ENCODE results near the gene KAZN.

Gene KAZN

DNA sequence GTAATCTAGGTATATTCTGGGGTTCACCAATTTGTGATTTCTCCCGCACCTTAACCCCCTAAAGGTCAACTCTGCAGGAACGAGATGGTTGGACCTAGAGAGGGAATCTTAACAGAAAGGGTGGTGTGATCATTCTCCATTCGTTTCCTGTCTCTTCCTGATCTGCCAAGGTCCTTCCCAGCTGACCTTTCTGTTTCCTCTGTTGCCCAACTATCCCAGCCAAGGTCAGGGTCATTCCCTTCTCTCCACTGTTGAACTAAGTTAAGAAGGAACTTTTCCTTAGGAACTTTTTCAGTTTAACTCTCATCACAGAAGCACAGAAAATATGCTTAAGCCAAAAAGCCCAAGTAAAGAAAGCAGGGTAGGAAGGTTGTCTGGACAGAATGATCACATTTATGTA, 49.3 kb downstream of the KAZN start:
- DNase-seq (ENCODE audit: low read depth in 3 of 3) = no peak

DNA sequence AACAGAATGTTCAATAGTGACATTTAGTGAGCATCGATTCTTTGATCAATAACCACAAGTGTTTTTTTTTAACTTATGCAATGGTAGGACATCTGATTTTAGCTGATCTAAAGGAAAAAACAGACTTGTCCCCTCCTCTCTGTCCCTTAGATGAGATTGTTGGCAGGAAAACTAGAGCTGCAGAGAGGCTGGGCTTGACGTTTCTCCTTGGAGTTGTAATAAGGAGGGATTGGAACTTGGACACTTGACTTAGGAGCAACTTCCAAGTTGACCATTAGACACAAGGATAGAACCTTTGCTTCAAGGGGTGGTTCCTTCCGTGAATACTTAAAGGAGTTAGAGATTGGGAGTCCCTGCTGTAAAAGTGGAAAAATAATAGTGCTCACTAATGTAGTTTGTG, 49.9 kb downstream of the KAZN start:
- DNase-seq (ENCODE audit: low read depth in 3 of 3) = no peak

DNA sequence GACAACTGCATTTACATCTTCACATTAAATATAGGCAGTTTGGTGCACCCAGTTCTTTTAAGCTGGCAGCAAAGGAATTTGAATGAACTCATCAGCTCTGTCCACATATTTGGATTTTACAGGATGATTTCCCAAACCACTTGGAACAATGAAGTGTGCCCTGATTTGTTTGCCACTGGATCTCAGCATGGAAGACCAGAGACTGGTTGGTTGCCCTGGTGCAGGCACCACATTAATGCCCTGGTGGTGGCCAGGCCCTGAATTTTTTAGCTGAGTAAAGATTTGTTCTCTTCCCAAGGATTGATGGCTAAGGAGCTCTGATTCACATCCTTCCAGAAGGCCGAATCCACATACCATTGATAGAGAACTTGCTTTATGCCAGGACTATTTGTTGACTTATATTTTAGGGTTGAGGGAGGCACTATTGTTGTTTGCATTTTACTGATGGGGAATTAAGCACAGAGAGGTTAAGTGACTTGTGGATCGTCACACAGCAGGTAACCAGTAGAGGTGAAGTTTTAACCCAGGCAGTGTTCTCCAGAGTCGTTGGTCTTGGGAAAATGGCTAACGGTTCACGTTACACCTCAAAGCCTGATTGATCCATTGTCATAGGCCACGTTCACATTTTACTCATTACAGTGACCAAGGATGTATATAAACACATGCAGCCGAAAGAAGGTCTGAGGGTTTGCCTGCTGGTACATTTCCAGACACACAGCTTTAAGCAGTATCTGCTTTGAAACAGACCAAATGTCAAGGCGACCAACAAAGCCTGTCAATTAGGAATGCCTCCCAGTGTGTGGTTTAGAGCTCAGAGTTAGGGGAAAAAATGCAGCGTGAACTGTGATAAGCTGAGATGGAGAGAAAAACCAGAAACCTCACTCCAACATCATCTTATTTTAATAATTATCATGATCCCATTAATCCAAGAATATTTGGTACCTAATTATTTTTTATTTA, 50.7 kb downstream of the KAZN start:
- DNase-seq (ENCODE audit: low read depth in 3 of 3) = no peak

DNA sequence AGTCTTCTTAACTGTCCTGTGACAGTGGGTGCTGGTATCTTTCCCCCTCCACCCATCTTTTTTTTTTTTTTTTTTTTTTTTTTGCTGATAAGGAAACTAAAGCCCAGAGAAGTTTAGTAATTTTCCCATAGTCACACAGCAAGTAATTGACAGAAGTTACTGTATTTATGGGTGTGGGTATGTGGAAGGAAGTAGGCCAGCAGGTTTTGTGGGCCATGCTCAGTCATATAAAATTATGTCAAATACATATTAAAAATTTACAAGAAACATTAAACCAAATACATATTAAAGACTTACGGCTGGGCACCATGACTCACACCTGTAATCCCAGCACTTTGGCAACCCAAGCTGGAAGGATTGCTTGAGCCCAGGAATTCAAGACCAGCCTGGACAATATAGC, 51.5 kb downstream of the KAZN start:
- DNase-seq (ENCODE audit: low read depth in 3 of 3) = no peak

DNA sequence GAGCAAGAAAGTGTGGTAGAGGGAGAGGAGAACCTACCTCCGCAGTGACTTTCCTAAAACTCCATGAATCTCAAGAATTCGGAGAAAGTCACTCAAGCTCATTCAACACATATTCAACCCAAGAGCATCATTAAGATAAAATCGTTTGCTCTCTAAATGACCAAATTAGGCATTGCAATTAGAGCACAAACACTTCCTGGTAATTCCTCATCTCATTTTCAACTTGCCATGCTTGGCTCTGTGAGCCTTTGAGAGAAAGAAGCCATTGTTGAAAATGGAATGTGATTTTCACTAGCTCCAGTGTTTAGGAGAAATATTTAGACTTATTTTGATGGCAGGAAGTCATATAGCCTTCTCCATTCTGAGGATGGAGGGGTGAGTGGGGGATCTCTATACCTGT, 52.5 kb downstream of the KAZN start:
- no peak for DNase-seq (ENCODE audit: low read depth in 3 of 3)

DNA sequence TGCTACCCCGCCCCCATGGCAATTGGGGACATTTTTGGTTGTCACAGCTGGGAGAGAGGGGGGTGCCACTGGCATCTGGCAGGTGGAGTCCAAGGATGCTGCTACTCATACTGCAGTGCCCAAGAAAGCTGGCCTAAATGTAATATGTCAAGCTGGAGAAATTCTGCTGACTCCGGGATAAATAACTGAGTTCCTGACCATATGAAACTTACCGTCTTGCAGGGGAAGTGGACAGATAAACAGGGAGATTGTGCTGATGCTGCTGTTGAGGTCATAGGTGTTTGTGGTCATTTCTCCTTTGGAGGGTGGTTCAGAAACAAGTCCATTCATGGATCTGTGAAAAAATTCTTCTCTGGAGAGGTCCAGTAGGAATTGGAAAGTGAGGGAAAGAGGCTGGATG, 54.4 kb downstream of the KAZN start:
- no peak for DNase-seq (ENCODE audit: low read depth in 3 of 3)

DNA sequence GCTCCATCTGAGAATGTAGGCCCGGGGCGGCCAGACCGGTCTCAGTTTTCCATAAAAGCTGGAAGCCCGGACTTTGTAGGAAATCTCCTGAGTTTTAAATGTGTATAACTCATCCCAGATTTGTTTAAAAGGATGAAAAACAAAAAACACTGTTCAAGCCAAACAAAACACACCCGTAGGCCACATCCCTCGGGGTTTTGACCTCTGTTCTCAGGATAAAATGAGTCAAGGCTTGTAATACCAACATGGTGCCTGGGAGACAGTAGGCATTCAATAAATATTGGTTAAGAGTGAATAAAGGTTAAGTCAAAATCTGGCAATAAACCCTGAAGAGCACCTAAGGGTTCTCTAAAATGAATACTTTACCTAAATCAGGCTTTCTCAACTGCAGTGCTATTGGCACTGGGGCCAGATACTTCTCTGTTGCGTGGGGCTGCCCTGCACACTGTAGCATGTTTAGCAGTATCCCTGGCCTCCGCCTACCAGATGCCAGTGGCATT, 55.0 kb downstream of the KAZN start:
- DNase-seq (ENCODE audit: low read depth in 3 of 3) = no peak

DNA sequence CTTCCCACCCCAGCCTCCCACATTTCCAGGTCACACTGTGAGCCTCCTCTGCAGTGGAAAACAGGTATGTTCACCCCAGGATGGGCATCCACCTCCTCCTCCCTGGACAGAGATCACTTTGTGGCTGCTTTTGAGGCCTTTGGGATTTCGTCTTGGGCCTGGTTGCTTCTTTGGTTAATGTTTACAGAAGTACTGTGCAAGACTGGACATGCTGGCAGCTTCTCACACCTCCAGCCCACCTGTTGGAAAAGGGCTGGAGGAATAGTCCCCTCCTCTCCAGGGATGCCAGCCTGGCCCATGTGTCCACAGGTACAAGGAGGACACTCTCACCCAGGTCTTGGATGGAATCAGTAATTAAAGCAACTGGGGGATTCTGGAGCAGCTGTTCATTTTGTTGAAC, 56.1 kb downstream of the KAZN start:
- no peak for DNase-seq (ENCODE audit: low read depth in 3 of 3)

DNA sequence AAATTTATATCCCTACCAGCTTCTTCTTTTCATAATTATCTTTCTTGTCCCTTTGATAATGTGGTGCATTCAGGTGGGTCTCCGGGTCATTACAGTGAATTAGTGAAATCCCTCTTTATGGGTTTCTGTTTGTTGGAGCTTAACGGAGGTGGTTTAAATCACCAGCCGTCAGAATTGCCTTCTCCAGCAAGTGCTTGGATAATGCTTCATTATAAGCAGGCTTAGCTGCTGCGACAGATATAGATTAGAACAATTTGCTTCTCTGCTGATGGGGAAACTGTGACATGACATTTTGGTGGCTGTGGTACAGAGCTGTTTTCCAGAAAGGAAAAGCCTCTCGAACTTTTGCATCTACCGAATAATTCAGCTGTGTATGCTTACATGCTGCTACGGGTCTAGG, 56.9 kb downstream of the KAZN start:
- DNase-seq (ENCODE audit: low read depth in 3 of 3) = no peak

DNA sequence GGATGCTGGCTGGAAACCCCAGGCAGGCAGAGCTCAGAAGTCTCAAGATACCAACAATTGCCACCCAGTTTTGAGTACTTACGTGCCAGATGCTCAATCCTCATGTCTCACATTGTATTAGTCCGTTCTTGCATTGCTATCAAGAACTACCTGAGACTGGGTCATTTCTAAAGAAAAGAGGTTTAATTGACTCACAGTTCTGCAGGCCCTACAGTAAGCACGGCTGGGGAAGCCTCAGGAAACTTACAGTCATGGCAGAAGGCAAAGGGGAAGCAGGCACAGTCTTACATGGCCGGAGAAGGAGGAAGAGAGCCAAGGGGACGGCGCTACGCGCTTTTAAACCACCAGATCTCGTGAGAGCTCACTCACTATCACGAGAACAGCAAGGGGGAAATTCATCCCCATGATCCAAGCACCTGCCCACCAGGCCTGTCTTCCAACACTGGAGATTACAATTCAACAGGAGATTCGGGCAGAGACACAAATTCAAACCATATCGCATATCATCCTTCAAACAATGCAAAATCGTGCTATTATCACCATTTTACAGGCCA, 58.0 kb downstream of the KAZN start:
- DNase-seq (ENCODE audit: low read depth in 3 of 3) = no peak

DNA sequence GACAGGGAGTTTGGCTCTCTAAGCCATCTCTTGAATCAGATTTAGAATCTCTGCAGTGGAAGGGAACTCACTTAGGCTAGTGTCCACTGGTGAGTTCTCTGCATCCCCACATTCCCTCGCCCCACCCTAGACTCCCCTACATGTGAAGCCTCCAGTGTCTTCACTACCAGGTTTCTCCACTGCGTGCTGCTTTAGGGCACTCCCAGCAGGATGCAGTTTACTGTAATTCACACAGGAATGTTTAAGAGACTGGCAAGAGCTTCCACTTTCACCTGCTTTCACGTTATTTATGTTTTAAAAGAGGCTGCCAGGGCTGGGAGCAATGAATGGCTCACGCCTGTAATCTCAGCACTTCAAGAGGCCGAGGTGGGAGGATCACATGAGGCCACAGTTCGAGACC, 60.2 kb downstream of the KAZN start:
- DNase-seq (ENCODE audit: low read depth in 3 of 3) = no peak

DNA sequence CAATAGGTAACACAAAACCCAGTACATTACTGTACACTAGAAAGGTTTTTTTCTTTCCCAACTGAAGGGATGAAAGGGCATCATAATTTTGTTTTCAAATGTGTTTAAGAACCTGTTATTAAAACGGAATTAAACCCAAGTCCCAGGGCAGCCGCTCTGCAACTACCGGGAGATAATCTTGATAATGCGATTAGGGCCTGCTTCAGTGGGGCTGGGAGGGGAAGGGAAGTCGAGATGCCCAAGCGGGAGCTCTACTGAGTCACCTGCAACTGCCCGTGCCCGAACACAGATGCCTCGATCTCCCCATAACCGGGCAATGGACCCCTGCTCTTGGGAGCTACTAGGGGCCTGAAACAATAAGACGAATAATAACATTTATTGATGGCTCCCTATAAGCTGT, 61.4 kb downstream of the KAZN start:
- no peak for DNase-seq (ENCODE audit: low read depth in 3 of 3)

DNA sequence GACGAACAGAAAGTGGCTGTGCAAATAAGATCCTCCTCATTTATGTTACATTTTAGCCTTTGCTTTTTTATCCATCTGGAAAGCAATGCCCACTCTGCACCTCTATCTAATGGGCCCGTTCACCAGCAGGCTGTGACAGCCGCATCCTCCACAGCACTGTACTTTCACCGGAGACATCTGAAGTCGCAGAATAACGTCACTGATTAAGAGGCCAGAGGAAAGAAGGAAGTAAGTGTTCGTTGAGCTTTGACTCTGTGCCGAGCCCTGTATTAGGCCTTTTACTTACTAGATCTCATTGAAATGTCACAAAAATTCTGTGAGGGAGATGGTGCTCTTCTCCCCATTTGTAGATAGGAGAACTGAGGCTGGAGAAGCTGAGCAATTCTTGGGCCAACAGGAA, 62.3 kb downstream of the KAZN start:
- DNase-seq (ENCODE audit: low read depth in 3 of 3) = no peak

DNA sequence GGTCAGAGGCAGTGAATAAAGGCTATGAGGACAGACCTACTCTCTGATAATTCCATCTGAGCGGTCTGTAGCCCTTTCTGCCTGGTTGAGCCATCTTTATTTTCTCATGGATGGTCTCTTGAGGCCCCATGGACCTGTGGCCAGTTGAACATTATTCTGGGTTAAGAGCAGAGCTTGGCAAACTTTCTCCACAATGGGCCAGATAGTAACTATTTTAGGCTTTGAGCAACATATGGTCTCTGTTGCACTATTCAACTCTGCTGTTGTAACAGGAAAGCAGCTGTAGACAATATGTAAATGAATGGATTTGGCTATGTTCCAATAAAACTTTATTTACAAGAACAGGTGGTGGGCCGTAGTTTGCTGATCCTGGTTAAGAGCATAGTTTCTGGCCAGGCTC, 62.7 kb downstream of the KAZN start:
- no peak for DNase-seq (ENCODE audit: low read depth in 3 of 3)

DNA sequence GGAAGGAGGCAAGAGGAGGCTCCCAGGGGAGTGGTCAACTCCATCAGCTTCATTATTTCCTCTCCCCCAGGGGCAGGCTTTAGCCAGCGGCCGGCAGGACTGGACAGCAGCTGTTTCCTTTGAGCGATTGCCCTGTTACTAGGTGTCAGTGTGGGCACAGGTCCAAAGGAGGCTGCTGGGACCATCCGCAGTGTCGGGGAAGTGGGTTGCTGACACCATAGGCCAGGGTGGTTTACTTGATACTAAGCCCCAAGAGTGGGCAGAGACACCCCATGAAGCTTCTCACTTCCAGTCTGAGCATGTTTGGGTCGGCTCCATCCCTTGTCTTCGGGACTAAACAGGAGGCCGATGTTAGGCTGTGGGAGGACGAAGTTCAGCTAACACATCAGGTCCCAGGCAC, 63.6 kb downstream of the KAZN start:
- DNase-seq (ENCODE audit: low read depth in 3 of 3) = no peak

DNA sequence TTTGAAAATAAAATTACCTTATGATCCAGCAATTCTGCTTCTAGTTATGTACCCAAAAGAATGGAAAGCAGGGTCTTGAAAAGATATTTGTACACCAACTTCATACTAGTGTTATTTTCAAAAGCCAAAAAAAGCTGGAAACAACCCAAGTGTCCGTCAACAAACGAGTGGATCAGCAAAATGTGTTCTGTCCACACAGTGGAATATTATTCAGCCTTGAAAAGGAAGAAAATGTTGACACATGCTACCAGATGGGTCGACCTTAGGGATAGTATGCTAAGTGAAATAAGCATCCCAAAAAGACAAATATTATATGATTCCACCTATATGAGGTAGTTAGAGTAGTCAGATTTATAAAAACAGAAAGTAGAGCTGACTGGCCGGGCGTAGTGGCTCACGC, 65.3 kb downstream of the KAZN start:
- no peak for DNase-seq (ENCODE audit: low read depth in 3 of 3)

DNA sequence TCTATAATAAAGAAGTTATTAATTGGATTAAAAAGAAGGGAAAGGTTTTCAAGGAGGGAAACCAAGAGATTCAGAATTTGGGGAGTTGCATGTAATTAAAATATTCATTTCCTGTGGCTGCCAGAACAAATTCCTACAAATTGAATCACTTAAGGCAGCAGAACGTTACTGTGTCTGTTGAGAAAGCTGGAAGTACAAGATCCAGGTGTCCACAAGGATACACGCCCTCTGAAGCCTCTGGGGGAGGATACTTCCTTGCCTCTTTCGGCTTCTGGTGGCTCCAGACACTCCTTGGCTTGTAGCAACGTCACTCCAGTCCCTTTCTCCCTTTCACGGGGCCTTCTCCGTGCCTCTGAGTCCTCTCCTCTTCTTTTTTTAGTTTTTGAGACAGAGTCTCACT, 67.9 kb downstream of the KAZN start:
- DNase-seq (ENCODE audit: low read depth in 3 of 3) = no peak

DNA sequence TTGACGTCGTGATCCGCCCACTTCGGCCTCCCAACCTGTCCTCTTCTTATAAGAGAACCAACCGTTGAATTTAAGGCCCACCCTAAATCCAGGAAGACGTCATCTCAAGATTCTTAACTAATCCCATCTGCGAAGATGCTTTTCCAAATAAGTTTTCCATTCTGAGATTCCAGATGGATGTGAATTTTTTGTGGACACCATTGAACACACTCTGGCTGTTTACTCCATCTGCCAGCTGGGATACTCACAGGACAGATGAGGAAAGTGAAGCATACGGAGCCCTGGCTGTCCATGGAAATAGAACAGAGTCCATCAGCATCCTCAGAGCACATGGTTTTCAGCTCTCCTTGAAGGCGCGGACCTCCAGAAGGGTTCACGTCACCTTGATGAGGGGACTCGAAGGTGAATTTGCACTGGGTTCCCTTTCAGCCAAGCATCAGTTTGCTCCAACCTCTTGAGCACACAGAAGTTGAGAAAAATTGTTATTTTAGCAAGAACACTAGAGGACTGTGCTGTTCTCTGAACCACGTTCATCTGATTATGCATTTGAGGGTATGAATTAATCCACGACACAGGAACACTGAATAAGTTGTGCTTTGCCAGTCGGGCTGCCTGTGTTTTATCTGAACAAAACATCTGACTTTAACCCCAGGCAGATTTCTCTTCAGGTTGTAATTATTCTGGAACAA, 68.6 kb downstream of the KAZN start:
- no peak for DNase-seq (ENCODE audit: low read depth in 3 of 3)

DNA sequence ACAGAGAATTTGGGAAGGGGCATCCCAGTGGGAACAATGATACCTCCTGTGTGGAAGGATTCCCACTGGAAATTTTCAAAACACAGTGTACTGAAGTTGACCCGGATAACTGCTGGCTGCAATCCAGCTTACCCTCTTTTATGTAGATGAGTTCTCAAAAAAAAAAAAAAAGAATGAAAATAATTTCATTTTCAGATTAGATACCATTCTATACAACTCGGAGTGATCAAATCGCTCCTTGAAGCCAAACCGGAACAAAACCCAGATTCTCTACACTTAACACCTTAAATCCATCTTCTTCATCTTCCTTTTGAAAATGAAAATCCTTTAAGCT, 69.1 kb downstream of the KAZN start:
- no peak for DNase-seq (ENCODE audit: low read depth in 3 of 3)

DNA sequence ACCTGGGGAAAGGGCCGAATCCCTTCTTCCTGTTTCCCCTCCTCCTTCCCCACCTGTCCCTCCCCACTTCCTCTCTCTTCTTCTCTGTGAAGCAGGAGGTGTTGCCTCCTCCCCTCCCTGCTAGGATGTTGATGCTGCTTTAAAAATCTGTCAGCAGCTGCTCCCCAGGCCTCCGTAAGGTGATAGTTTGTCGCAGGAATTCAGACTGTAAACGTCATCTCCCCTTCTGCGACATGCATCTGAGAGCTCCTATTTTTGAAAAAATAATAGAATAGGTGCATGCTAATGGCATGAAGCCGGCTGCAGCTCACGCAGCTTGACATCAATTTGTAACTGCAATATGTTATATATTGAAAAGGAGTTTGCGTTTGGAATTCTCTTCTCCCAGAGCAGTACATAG, 70.1 kb downstream of the KAZN start:
- no peak for DNase-seq (ENCODE audit: low read depth in 3 of 3)

DNA sequence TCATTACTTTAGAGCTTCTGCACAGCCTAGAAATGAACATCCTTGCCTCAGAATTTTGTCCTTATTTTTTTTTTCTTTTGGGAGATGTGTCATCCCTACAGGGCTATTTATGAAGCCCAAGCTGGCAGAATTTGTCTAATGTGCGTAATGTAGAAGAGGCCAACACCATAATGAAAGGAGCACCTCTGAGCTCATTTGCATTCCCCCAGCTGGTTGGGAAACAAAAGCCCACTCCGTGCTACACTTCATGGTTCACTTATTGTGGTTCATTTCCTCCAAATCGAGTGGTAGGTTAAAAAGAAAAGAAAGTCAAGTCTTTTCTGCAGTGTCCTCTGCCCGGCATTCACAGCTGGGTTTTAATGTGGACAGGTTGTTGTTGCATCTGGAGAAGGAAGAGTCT, 73.5 kb downstream of the KAZN start:
- DNase-seq (ENCODE audit: low read depth in 3 of 3) = no peak

DNA sequence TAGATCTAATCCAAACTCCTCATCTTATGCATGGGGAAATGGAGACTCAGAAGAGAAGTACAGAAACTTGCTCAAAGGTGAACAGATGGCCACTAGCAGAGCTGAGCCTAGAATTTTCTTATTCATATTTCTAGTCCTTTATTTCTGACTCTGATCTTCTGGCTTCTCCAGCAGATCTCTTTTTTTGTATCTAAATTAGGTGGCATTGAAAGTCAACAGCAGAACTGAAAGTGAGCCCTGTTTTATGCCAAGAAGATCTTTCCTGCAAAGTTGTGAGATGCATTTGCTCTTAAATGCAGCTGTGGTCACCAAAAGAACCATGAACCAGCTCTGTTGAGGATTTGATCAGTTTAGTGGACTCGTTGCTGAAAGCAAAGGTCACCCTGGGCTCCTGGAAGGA, 75.5 kb downstream of the KAZN start:
- DNase-seq (ENCODE audit: low read depth in 3 of 3) = no peak

DNA sequence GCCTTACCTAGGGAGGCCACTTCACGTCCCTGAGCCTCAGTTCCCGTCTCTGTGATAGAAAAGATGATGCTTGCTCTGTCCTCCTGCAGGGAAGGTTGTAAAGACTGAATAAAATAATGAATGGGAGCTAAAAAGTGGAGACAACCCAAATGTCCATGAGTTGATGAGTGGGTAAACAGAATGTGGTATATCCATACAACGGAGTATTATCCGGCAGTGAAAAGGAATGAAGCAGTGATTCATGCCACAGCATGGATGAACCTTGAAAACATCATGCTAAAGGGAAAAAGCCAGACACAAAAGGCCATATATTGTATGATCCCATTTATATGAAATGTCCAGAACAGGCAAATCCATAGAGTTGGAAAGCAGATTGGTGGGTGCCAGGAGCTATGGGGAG, 77.9 kb downstream of the KAZN start:
- no peak for DNase-seq (ENCODE audit: low read depth in 3 of 3)

All from stimulated activated CD4-positive, alpha-beta T cell treated with anti-CD3 and anti-CD28 coated beads, TNF-alpha, amount 100 ng/mL, for 24 hours (primary cell).